Activated CD8-positive, alpha-beta T cell treated with anti-CD3 and anti-CD28 coated beads, Interleukin-2, amount 10 ng/mL, durations not matched to agents 7 days and 5 days (primary cell): ENCODE results near the gene GRIP1. TPM values are rescaled to one million over a fixed set of nuclear protein-coding genes. Genes with fewer than 3 reads are reported as not detected.

ENCODE experiments used
- ATAC-seq: fragments of 150-1000 bp; cut with Tn5 transposase; one replicate; pipeline ENCODE4 v1.10.0; 2021; ENCODE audit warnings: moderate library complexity
- CTCF ChIA-PET: fragments of 350-600 bp; sonication (Branson Sonifier 250); formaldehyde crosslinking; loops from one replicate; lab custom pipeline; 2021; ENCODE audit warnings: antibody characterized with exemption; lab: Charles Lee
- POLR2A ChIA-PET: fragments of 350-600 bp; sonication (Branson Sonifier 250); formaldehyde crosslinking; loops from one replicate; lab custom pipeline; 2021; ENCODE audit warnings: antibody characterized with exemption; lab: Charles Lee
- DNase-seq: peaks from one replicate; pipeline ENCODE4 v3.0.0-alpha.2; 2020
- H3K27ac Mint-ChIP-seq: one replicate; pipeline ENCODE4 v1.8.0; 2021; ENCODE audit warnings: mild to moderate bottlenecking, mixed read lengths
- H3K27me3 Mint-ChIP-seq: one replicate; pipeline ENCODE4 v1.8.0; 2021; ENCODE audit warnings: low read depth, mixed read lengths
- H3K36me3 Mint-ChIP-seq: one replicate; pipeline ENCODE4 v1.8.0; 2021; ENCODE audit warnings: low read depth, mixed read lengths
- H3K4me1 Mint-ChIP-seq: one replicate; pipeline ENCODE4 v1.8.0; 2021; ENCODE audit warnings: low read depth, mixed read lengths
- H3K4me3 Mint-ChIP-seq: one replicate; pipeline ENCODE4 v1.8.0; 2021; ENCODE audit warnings: mild to moderate bottlenecking, mixed read lengths
- H3K9me3 Mint-ChIP-seq: one replicate; pipeline ENCODE4 v1.8.0; 2022; ENCODE audit warnings: mixed read lengths; ENCODE audit not compliant: insufficient read depth
- total RNA-seq, 2 experiments: library from RNA; stranded (reverse); gene quantifications; one replicate each; pipeline ENCODE4 v1.2.3, GENCODE V29; 2021

GRIP1 gene
- under 1 TPM; 0.29 to 0.55 TPM for total RNA-seq

GRCh38 chr12:66678338-66679275, at the start of gene GRIP1:
GRIP1 (minus strand) TSS chr12:66679076; CDS start chr12:66678904, 172 bp downstream.
- Mint-ChIP-seq H3K4me3 (no peak within 1 kb of the TSS), H3K4me1 (no peaks in the 10 kb centered on the region), H3K27me3 (peaks cover 23% of the 10 kb centered on the region), H3K27ac (no peak within 1 kb of the TSS), H3K36me3 (no peaks in the 10 kb centered on the region), H3K9me3 (no peaks in the 10 kb centered on the region)
- ATAC-seq (no peak), DNase-seq (no peak)
- ChIA-PET CTCF (interaction anchor here (0.9 kb wide), 1 partner anchor 16 kb away, joined by 3 read pairs; no protein-coding TSS in a partner anchor), POLR2A (no interaction called here)

- POLR2A ChIA-PET = no interaction called here
- H3K4me1 Mint-ChIP-seq = no peaks in the 10 kb centered on the region
- no peak overlapping the region for H3K4me3 Mint-ChIP-seq
- H3K27ac Mint-ChIP-seq = no peak overlapping the region
- no peaks in the 10 kb centered on the region for H3K27me3 Mint-ChIP-seq
- CTCF ChIA-PET = interaction anchor here (1.2 to 1.3 kb wide), 2 partner anchors 17 to 20 kb away, joined by 3 to 4 read pairs; no protein-coding TSS in a partner anchor
- no peaks in the 10 kb centered on the region for H3K9me3 Mint-ChIP-seq
- no peaks in the 10 kb centered on the region for H3K36me3 Mint-ChIP-seq
- ATAC-seq = no peak
- no peak for DNase-seq
Observed at GRCh38 chr12:66726556-66726955, 47.7 kb upstream of the GRIP1 start.

- DNase-seq (no peak), ATAC-seq (no peak)
- no peaks in the 10 kb centered on the region for H3K27me3 Mint-ChIP-seq
- H3K36me3 Mint-ChIP-seq = no peaks in the 10 kb centered on the region
- H3K4me3 Mint-ChIP-seq = no peak overlapping the region
- H3K9me3 Mint-ChIP-seq = no peaks in the 10 kb centered on the region
- POLR2A ChIA-PET = no interaction called here
- CTCF ChIA-PET = interaction anchor here (0.7 to 1.2 kb wide), 2 partner anchors 16 to 132 kb away, joined by 3 to 4 read pairs; no protein-coding TSS in a partner anchor
- H3K27ac Mint-ChIP-seq = no peak overlapping the region
- no peaks in the 10 kb centered on the region for H3K4me1 Mint-ChIP-seq
Observed at GRCh38 chr12:66725031-66725430, 46.2 kb upstream of the GRIP1 start.

- H3K27me3 Mint-ChIP-seq = no peaks in the 10 kb centered on the region
- H3K9me3 Mint-ChIP-seq = no peaks in the 10 kb centered on the region
- H3K27ac Mint-ChIP-seq = no peak overlapping the region
- CTCF ChIA-PET = no interaction called here
- no peak for ATAC-seq
- POLR2A ChIA-PET = no interaction called here
- DNase-seq = no peak
- no peaks in the 10 kb centered on the region for H3K4me1 Mint-ChIP-seq
- no peaks in the 10 kb centered on the region for H3K36me3 Mint-ChIP-seq
- no peak overlapping the region for H3K4me3 Mint-ChIP-seq
Observed at GRCh38 chr12:66724616-66725015, 45.7 kb upstream of the GRIP1 start.

- no peaks in the 10 kb centered on the region for H3K36me3 Mint-ChIP-seq
- no peaks in the 10 kb centered on the region for H3K9me3 Mint-ChIP-seq
- no peaks in the 10 kb centered on the region for H3K4me1 Mint-ChIP-seq
- H3K27ac Mint-ChIP-seq = no peak overlapping the region
- ATAC-seq (no peak), DNase-seq (no peak)
- CTCF ChIA-PET = no interaction called here
- POLR2A ChIA-PET = no interaction called here
- no peak overlapping the region for H3K4me3 Mint-ChIP-seq
- no peaks in the 10 kb centered on the region for H3K27me3 Mint-ChIP-seq
Observed at GRCh38 chr12:66724026-66724425, 45.1 kb upstream of the GRIP1 start.

GRCh38 chr12:66719862-66720261, 41.0 kb upstream of the GRIP1 start:
- no peak for ATAC-seq
- no peak overlapping the region for H3K27ac Mint-ChIP-seq

GRCh38 chr12:66717036-66717673, 38.3 kb upstream of the GRIP1 start:
- Mint-ChIP-seq H3K9me3 (no peaks in the 10 kb centered on the region), H3K27ac (no peak overlapping the region), H3K27me3 (no peaks in the 10 kb centered on the region), H3K4me1 (peaks cover 32% of the 10 kb centered on the region), H3K36me3 (peaks cover 4% of the 10 kb centered on the region), H3K4me3 (no peak overlapping the region)
- DNase-seq (no peak), ATAC-seq (peak; percentile 27)
- ChIA-PET POLR2A (no interaction called here), CTCF (interaction anchor here (0.8 to 1.9 kb wide), 4 partner anchors 113 to 144 kb away, joined by 3 to 8 read pairs (median 5); no protein-coding TSS in a partner anchor)

More at GRCh38 chr12:66719862-66720261, 41.0 kb upstream of the GRIP1 start:
- H3K4me1 Mint-ChIP-seq = peaks cover 16% of the 10 kb centered on the region
- H3K9me3 Mint-ChIP-seq = no peaks in the 10 kb centered on the region
- H3K4me3 Mint-ChIP-seq = no peak overlapping the region
- no peaks in the 10 kb centered on the region for H3K36me3 Mint-ChIP-seq
- POLR2A ChIA-PET = no interaction called here
- no peaks in the 10 kb centered on the region for H3K27me3 Mint-ChIP-seq
- CTCF ChIA-PET = no interaction called here
- DNase-seq = no peak

GRCh38 chr12:66716522-66716921, 37.6 kb upstream of the GRIP1 start:
- CTCF ChIA-PET = interaction anchor here (0.5 to 1.9 kb wide), 3 partner anchors 8 to 145 kb away, joined by 3 to 6 read pairs (median 4); no protein-coding TSS in a partner anchor
- Mint-ChIP-seq H3K9me3 (no peaks in the 10 kb centered on the region), H3K4me3 (no peak overlapping the region), H3K36me3 (peaks cover 4% of the 10 kb centered on the region), H3K27me3 (no peaks in the 10 kb centered on the region), H3K4me1 (peaks cover 32% of the 10 kb centered on the region), H3K27ac (no peak overlapping the region)
- no peak for DNase-seq
- ATAC-seq = no peak
- POLR2A ChIA-PET = no interaction called here

GRCh38 chr12:66714709-66715108, 35.8 kb upstream of the GRIP1 start:
- POLR2A ChIA-PET = no interaction called here
- Mint-ChIP-seq H3K36me3 (peaks cover 4% of the 10 kb centered on the region), H3K9me3 (no peaks in the 10 kb centered on the region), H3K27ac (peak overlapping the region; percentile 11), H3K27me3 (no peaks in the 10 kb centered on the region), H3K4me3 (peak overlapping the region; percentile 12), H3K4me1 (peaks cover 37% of the 10 kb centered on the region)
- no peak for ATAC-seq
- DNase-seq = no peak
- CTCF ChIA-PET = interaction anchor here (1.0 kb wide), 1 partner anchor 32 kb away, joined by 3 read pairs; no protein-coding TSS in a partner anchor

- Mint-ChIP-seq H3K9me3 (no peaks in the 10 kb centered on the region), H3K36me3 (peaks cover 4% of the 10 kb centered on the region), H3K4me3 (no peak overlapping the region), H3K4me1 (peaks cover 45% of the 10 kb centered on the region), H3K27ac (no peak overlapping the region), H3K27me3 (no peaks in the 10 kb centered on the region)
- CTCF ChIA-PET = interaction anchor here (1.6 to 2.4 kb wide), 4 partner anchors 8 to 146 kb away, joined by 3 to 9 read pairs (median 6); no protein-coding TSS in a partner anchor
- ATAC-seq (no peak), DNase-seq (no peak)
- POLR2A ChIA-PET = no interaction called here
Observed at GRCh38 chr12:66713984-66714383, 35.1 kb upstream of the GRIP1 start.

- ChIA-PET POLR2A (no interaction called here), CTCF (interaction anchor here (1.0 to 2.9 kb wide), 9 partner anchors 11 to 602 kb away, joined by 3 to 42 read pairs (median 4); no protein-coding TSS in a partner anchor)
- ATAC-seq = no peak
- Mint-ChIP-seq H3K36me3 (peaks cover 4% of the 10 kb centered on the region), H3K27ac (no peak overlapping the region), H3K27me3 (no peaks in the 10 kb centered on the region), H3K4me1 (peaks cover 34% of the 10 kb centered on the region), H3K4me3 (no peak overlapping the region), H3K9me3 (no peaks in the 10 kb centered on the region)
- no peak for DNase-seq
Observed at GRCh38 chr12:66709893-66710292, 31.0 kb upstream of the GRIP1 start.
